ENCODE data around the gene PINLYP. TPM values are rescaled to one million over a fixed set of nuclear protein-coding genes. Genes with fewer than 3 reads are reported as not detected.

Gene PINLYP
- total RNA-seq, 1 experiment from 2014 or later = 0.17 TPM

- Histone ChIP-seq H3K9me3 (ENCODE audit: control insufficient read depth in 1 of 2, insufficient read depth in 1 of 2, low read depth in 1 of 2, low read length in 2 of 2) (no peaks in the 10 kb centered on the region), H2AFZ (ENCODE audit: low read depth, low read length, poor library complexity, severe bottlenecking) (no peak overlapping the region), H3K79me2 (ENCODE audit: insufficient read depth, low read length) (no peaks in the 10 kb centered on the region), H3K27ac (ENCODE audit: low read depth, low read length) (no peak overlapping the region), H3K36me3 (ENCODE audit: control insufficient read depth in 1 of 2, insufficient read depth in 2 of 2, low read length in 2 of 2) (peaks cover 3 to 10% of the 10 kb centered on the region in 2 experiments; a peak in 3 of 4 replicates), H3K4me3 (replicated peaks in 1 of 2; ENCODE audit: low read depth in 1 of 2, low read length in 2 of 2) (no peak overlapping the region), H3K4me1 (ENCODE audit: control insufficient read depth in 1 of 2, insufficient read depth in 2 of 2, low read length in 2 of 2) (no peaks in the 10 kb centered on the region), H4K20me1 (ENCODE audit: insufficient read depth) (no peaks in the 10 kb centered on the region), H3K9me2 (ENCODE audit: insufficient read depth) (no peaks in the 10 kb centered on the region), H3K27me3 (ENCODE audit: insufficient read depth, low read length) (no peaks in the 10 kb centered on the region), H3K4me2 (ENCODE audit: low read length) (no peak overlapping the region), H3K9ac (ENCODE audit: low read length) (no peak overlapping the region)
- CTCF ChIA-PET = no interaction called here
- RAD21 ChIA-PET (ENCODE audit: low non-redundant PET in 1 of 2, low total read pairs in 2 of 2, uncharacterized antibody in 2 of 2, unreplicated experiment in 2 of 2) = no interaction called here
- no TSS peak for BruUV-seq (replicated peaks)
- intact Hi-C loops (cut with micrococcal nuclease) = no loop called here
- ATAC-seq (no peak), DNase-seq (ENCODE audit: low read depth, low spot score) (no peak)
- POLR2A ChIA-PET = no interaction called here
- TF ChIP-seq ELF1 (IDR thresholded peaks at IDR 0.05; ENCODE audit: borderline replicate concordance, low read depth) = no peak
- no peak for TF ChIP-seq EGR1 (IDR thresholded peaks at IDR 0.05; ENCODE audit: low read depth)
- no peak for TF ChIP-seq FOSL1 (IDR thresholded peaks at IDR 0.05; ENCODE audit: low read depth)
- no peak for TF ChIP-seq JUND (IDR thresholded peaks at IDR 0.05)
- TF ChIP-seq POLR2AphosphoS5 (IDR thresholded peaks at IDR 0.05; ENCODE audit: low read depth, low read length) = no peak
- no peak for TF ChIP-seq ATF3 (IDR thresholded peaks at IDR 0.05)
- no peak for TF ChIP-seq CEBPB (IDR thresholded peaks at IDR 0.05; ENCODE audit: low read depth)
These were observed 31.5 kb upstream of the PINLYP start for GRCh38 chr19:43544077-43544476.

DNA sequence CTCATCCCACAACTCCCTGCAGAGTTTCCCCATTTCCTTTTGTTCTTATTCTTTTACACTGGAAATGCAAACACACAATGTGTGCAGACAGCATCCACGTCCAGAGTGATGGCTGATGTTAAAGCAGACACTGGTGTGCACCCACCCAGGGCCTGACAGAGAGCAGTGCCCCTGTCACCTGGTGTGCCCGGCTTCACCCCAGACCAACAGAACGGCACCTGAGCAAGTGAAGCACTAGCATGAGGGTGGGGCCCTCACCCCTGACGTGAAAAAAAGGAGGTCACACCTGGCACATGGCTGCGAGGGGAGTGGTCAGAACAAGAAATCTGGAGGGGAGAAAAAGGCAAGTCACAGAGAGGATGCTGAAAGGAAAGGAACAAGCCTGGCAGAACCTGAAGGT lies 30.3 kb upstream of the PINLYP start:
- POLR2A ChIA-PET = no interaction called here

More for the DNA sequence above, 30.3 kb upstream of the PINLYP start:
- no peak overlapping the region for H3K27ac ChIP-seq (ENCODE audit: low read depth, low read length)
- H3K4me1 ChIP-seq (ENCODE audit: control insufficient read depth in 1 of 2, insufficient read depth in 2 of 2, low read length in 2 of 2) = no peaks in the 10 kb centered on the region
- H3K27me3 ChIP-seq (ENCODE audit: insufficient read depth, low read length) = no peaks in the 10 kb centered on the region
- ChIA-PET RAD21 (ENCODE audit: low non-redundant PET in 1 of 2, low total read pairs in 2 of 2, uncharacterized antibody in 2 of 2, unreplicated experiment in 2 of 2) (no interaction called here), CTCF (interaction anchor here (1.5 kb wide), 1 partner anchor 10 kb away, joined by 7 read pairs; no protein-coding TSS in a partner anchor)
- BruUV-seq (replicated peaks) = no TSS peak
- intact Hi-C loops (cut with micrococcal nuclease) = no loop called here
- TF ChIP-seq SRF (IDR thresholded peaks at IDR 0.05; ENCODE audit: low read depth) = no peak
- TF ChIP-seq CBX3 (IDR thresholded peaks at IDR 0.05; ENCODE audit: low read depth) = no peak
- TF ChIP-seq EZH2 (IDR thresholded peaks at IDR 0.05) = no peak
- no peak for TF ChIP-seq TCF7L2 (IDR thresholded peaks at IDR 0.05; ENCODE audit: borderline replicate concordance, extremely low read depth, insufficient read depth, insufficient read length)
- no peak for TF ChIP-seq EGR1 (IDR thresholded peaks at IDR 0.05; ENCODE audit: low read depth)
- TF ChIP-seq EZH2phosphoT487 (IDR thresholded peaks at IDR 0.05; ENCODE audit: borderline replicate concordance) = no peak
- TF ChIP-seq ATF3 (IDR thresholded peaks at IDR 0.05) = no peak
- no peak for TF ChIP-seq CEBPB (IDR thresholded peaks at IDR 0.05; ENCODE audit: low read depth)
- TF ChIP-seq FOSL1 (IDR thresholded peaks at IDR 0.05; ENCODE audit: low read depth) = no peak
- no peak for TF ChIP-seq JUND (IDR thresholded peaks at IDR 0.05)
- TF ChIP-seq ELF1 (IDR thresholded peaks at IDR 0.05; ENCODE audit: borderline replicate concordance, low read depth) = no peak
- TF ChIP-seq, protein P1, sequence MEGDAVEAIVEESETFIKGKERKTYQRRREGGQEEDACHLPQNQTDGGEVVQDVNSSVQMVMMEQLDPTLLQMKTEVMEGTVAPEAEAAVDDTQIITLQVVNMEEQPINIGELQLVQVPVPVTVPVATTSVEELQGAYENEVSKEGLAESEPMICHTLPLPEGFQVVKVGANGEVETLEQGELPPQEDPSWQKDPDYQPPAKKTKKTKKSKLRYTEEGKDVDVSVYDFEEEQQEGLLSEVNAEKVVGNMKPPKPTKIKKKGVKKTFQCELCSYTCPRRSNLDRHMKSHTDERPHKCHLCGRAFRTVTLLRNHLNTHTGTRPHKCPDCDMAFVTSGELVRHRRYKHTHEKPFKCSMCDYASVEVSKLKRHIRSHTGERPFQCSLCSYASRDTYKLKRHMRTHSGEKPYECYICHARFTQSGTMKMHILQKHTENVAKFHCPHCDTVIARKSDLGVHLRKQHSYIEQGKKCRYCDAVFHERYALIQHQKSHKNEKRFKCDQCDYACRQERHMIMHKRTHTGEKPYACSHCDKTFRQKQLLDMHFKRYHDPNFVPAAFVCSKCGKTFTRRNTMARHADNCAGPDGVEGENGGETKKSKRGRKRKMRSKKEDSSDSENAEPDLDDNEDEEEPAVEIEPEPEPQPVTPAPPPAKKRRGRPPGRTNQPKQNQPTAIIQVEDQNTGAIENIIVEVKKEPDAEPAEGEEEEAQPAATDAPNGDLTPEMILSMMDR (IDR thresholded peaks at IDR 0.05 in 2 of 3, conservative IDR thresholded peaks at IDR 0.05 in 1 of 3; ENCODE audit: borderline replicate concordance in 1 of 3, insufficient read depth in 1 of 3, low read depth in 2 of 3, low read length in 2 of 3) = no peak
- TF ChIP-seq RAD21 (IDR thresholded peaks at IDR 0.05; ENCODE audit: low read depth) = no peak
- TF ChIP-seq, protein P2, sequence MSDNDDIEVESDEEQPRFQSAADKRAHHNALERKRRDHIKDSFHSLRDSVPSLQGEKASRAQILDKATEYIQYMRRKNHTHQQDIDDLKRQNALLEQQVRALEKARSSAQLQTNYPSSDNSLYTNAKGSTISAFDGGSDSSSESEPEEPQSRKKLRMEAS (IDR thresholded peaks at IDR 0.05) = no peak
- no peak for TF ChIP-seq SP1 (IDR thresholded peaks at IDR 0.05; ENCODE audit: low read depth)
- no peak for TF ChIP-seq ZNF274 (IDR thresholded peaks at IDR 0.05; ENCODE audit: low read depth, low read length)
- no peak for TF ChIP-seq POLR2A (IDR thresholded peaks at IDR 0.05; ENCODE audit: borderline replicate concordance, extremely low read depth, insufficient read depth, insufficient read length)
- no peaks in the 10 kb centered on the region for H3K9me3 ChIP-seq (ENCODE audit: control insufficient read depth in 1 of 2, insufficient read depth in 1 of 2, low read depth in 1 of 2, low read length in 2 of 2)
- ATAC-seq (no peak), DNase-seq (ENCODE audit: low read depth, low spot score) (no peak)
- H3K9ac ChIP-seq (ENCODE audit: low read length) = no peak overlapping the region
- H2AFZ ChIP-seq (ENCODE audit: low read depth, low read length, poor library complexity, severe bottlenecking) = no peak overlapping the region
- H3K79me2 ChIP-seq (ENCODE audit: insufficient read depth, low read length) = no peaks in the 10 kb centered on the region
- H3K9me2 ChIP-seq (ENCODE audit: insufficient read depth) = no peaks in the 10 kb centered on the region
- no peaks in the 10 kb centered on the region for H4K20me1 ChIP-seq (ENCODE audit: insufficient read depth)
- H3K4me2 ChIP-seq (ENCODE audit: low read length) = no peak overlapping the region
- no peak overlapping the region for H3K4me3 ChIP-seq (replicated peaks in 1 of 2; ENCODE audit: low read depth in 1 of 2, low read length in 2 of 2)
- H3K36me3 ChIP-seq (ENCODE audit: control insufficient read depth in 1 of 2, insufficient read depth in 2 of 2, low read length in 2 of 2) = peaks cover 3 to 10% of the 10 kb centered on the region in 2 experiments; a peak in 3 of 4 replicates

All from HCT116 (cell line).